Esophagus squamous epithelium (tissue), 5 donors: ENCODE measurements around the gene GPSM1. TPM values are rescaled to one million over a fixed set of nuclear protein-coding genes. Genes with fewer than 3 reads are reported as not detected.

ENCODE experiments used
- DNase-seq: peaks from one replicate; lab custom pipeline; 2025; lab: John Stamatoyannopoulos, UW
- H3K27ac ChIP-seq, 4 donors: fragments of 200-600 bp; sonication (generic); one replicate each; pipeline ENCODE4 v1.5.1; 2016 to 2019; ENCODE audit warnings: mild to moderate bottlenecking in 1 of 4
- H3K27me3 ChIP-seq, 4 donors: fragments of 200-600 bp; sonication (generic); 1 replicate in 3 of 4; 2 replicates in 1 of 4; pipeline versions ENCODE4 v1.5.1 to v1.6.0; 2017 to 2021; ENCODE audit warnings: antibody characterized with exemption in 1 of 4
- H3K36me3 ChIP-seq, 3 donors: fragments of 200-600 bp; sonication (generic); one replicate each; pipeline ENCODE4 v1.5.1; 2016 to 2019
- H3K4me1 ChIP-seq, 3 donors: fragments of 200-600 bp; sonication (generic); one replicate each; pipeline ENCODE4 v1.5.1; 2017 to 2019
- H3K4me3 ChIP-seq, 4 donors: fragments of 200-600 bp; sonication (generic); 1 replicate in 3 of 4; 2 replicates in 1 of 4; pipeline ENCODE4 v1.5.1; 2016 to 2019; ENCODE audit warnings: mild to moderate bottlenecking in 2 of 4, moderate library complexity in 1 of 4
- H3K9me3 ChIP-seq, 3 donors: fragments of 200-600 bp; sonication (generic); one replicate each; pipeline ENCODE4 v1.5.1; 2016 to 2019
- POLR2A ChIP-seq, 4 donors: fragments of 450-650 bp; IDR thresholded peaks; one replicate each; pipeline ENCODE4 v1.6.1; 2017; ENCODE audit warnings: antibody characterized with exemption in 4 of 4, mild to moderate bottlenecking in 4 of 4, moderate library complexity in 3 of 4
- WGBS, 2 donors: methylation state at CpG; one replicate each; pipeline ENCODE4 v1.1.5; 2018; 5-methylcytosine and 5-hydroxymethylcytosine counted together
- intact Hi-C: fragments of 100-400 bp; cut with DNase I; formaldehyde crosslinking; loops from one replicate; pipeline ENCODE4 v1.15.0; 2022
- total RNA-seq, 4 donors: library from RNA; depleted of rRNA; stranded (reverse); fragments of >200 nt; gene quantifications; one replicate each; pipeline ENCODE4 v1.1.0, GENCODE V29; 2016
- TF ChIP-seq, protein P1 (sequence below), 6 experiments: fragments of 450-650 bp in 4 of 6; fragments of 200-600 bp in 2 of 6; sonication (generic) in 2 of 6; IDR thresholded peaks; one replicate each; pipeline ENCODE4 v1.5.1; 2016 to 2019; ENCODE audit warnings: antibody characterized with exemption in 6 of 6, mild to moderate bottlenecking in 4 of 6, moderate library complexity in 4 of 6
- donor health status: DM: yes; HTN: yes; CAD: no.

GPSM1 gene
- total RNA-seq, 4 donors from 2014 or later = 0.72 to 8.2 (median 1.9) TPM

DNA sequence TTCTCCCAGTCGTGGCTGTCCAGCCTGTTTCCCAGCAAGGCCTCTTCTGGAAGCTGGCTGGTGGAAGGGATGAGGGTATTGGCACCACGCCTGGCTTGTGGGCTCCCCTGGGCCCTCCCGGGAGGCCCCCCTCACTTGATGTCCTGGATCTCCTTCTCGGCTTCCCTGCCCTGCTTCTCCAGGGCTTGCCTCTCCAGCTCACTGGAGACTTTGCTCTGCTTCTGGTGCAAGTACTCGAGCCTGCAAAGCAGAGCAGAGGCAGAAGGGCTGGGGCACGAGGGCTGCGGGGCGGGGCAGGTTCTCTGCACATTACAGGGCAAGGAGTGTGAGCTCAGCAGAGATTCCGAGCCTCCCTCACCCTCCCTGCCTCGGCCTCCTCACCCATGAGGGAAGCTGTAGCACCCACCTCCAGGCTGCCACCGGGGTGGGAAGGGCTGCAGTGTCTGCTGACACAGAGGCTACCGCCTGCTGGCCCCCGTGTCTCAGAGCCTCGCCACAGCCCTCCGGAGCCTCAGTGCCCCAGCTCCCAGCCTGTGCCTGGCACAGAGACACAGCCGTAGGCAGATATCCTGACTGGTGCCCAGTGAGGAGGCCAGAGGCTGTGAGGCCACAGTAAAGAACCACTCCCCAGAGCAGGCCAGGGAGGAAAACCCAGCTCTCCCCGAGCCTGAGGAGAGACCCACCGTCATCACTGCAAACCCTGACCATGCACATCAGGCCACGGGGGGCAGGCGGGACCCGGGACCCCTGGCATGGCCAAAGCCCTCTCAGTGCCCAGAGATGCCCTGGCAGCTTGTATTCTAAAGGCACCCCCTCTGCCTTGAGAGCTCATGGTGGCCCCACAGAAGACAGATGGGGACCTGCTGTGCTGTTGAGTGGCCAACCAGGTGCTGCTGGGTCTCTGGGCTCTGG lies 65.5 kb downstream of the GPSM1 start:
- intact Hi-C loops = no loop called here
- no peak for DNase-seq
- Histone ChIP-seq H3K27ac (no peak overlapping the region), H3K36me3 (peaks cover 23 to 99% (median 51%) of the 10 kb centered on the region in 3 donors), H3K4me3 (no peak overlapping the region), H3K4me1 (no peaks in the 10 kb centered on the region), H3K9me3 (no peaks in the 10 kb centered on the region), H3K27me3 (no peaks in the 10 kb centered on the region)
- TF ChIP-seq, protein P1, sequence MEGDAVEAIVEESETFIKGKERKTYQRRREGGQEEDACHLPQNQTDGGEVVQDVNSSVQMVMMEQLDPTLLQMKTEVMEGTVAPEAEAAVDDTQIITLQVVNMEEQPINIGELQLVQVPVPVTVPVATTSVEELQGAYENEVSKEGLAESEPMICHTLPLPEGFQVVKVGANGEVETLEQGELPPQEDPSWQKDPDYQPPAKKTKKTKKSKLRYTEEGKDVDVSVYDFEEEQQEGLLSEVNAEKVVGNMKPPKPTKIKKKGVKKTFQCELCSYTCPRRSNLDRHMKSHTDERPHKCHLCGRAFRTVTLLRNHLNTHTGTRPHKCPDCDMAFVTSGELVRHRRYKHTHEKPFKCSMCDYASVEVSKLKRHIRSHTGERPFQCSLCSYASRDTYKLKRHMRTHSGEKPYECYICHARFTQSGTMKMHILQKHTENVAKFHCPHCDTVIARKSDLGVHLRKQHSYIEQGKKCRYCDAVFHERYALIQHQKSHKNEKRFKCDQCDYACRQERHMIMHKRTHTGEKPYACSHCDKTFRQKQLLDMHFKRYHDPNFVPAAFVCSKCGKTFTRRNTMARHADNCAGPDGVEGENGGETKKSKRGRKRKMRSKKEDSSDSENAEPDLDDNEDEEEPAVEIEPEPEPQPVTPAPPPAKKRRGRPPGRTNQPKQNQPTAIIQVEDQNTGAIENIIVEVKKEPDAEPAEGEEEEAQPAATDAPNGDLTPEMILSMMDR (IDR thresholded peaks at IDR 0.05) = no peak
- no peak for TF ChIP-seq POLR2A (IDR thresholded peaks at IDR 0.05)
- 76 to 92% methylated on average over 4 to 5 of the region's 21 CpGs for WGBS, 2 donors

DNA sequence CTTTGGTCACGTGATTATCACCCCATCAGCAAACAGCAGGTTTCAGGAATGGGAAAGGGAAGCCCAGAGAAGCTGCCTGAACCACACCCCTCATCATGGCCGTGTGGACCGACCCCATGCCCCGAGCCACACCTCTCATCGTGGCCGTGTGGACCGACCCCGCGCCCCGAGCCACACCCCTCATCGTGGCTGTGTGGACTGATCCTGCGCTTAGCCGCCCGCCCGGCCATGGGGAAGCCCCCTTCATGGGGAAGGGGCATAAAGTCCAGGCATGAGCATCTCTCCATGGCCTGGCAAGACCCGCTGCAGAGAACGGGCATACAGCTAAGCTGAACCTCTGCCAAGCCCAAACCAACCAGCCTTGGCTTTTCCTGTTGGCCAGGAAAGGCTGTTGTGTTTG lies 66.2 kb downstream of the GPSM1 start:
- DNase-seq = no peak

DNA sequence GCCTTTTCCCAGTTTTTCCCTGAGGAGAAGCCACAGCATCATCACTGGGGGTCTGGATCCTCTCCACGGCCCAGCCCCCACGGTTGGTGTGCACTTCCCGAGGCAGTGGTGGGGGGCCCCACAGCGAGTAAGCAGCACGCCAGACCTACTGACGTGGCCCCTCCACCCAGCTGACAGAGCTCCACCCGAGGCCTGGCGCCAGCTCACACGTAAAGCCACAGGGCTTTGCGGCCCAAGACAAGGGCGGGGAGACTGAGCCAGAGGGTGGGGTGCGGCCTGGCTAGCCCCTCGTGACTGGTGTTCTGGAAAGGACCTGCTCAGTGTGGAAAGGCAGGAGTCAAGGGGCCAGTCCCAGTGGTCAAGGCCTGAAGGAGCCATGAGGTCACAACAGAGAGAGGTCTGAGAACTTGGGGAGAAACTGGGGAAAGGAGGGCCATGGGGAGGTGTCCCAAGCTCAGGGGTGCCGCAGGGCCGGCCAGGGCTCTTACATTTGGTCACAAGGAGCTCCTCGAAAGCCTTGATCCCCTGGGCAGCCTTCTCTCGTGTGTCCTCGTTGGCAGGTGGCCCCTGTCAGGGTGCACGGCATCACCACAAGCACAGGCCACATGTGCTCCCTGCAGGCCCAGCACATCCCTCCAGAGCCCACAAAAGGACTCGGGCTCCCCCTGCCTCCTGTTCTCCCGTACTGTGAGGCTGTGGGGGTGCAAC lies 67.1 kb downstream of the GPSM1 start:
- intact Hi-C loops = no loop called here
- DNase-seq = no peak
- Histone ChIP-seq H3K36me3 (peaks cover 23 to 87% (median 46%) of the 10 kb centered on the region in 3 donors), H3K4me3 (no peak overlapping the region), H3K27ac (no peak overlapping the region), H3K4me1 (peaks cover 7 to 13% (median 11%) of the 10 kb centered on the region in 3 donors), H3K27me3 (no peaks in the 10 kb centered on the region), H3K9me3 (no peaks in the 10 kb centered on the region)
- WGBS, 2 donors = 67 to 97% methylated on average over 4 to 6 of the region's 21 CpGs
- no peak for TF ChIP-seq POLR2A (IDR thresholded peaks at IDR 0.05)
- TF ChIP-seq, protein P1 (IDR thresholded peaks at IDR 0.05) = no peak

More for the DNA sequence above, 66.2 kb downstream of the GPSM1 start:
- H3K27me3 ChIP-seq = no peaks in the 10 kb centered on the region
- peaks cover 0 to 3% (median 1%) of the 10 kb centered on the region in 3 donors for H3K4me1 ChIP-seq
- TF ChIP-seq, protein P1 (IDR thresholded peaks at IDR 0.05) = no peak
- TF ChIP-seq POLR2A (IDR thresholded peaks at IDR 0.05) = no peak
- H3K27ac ChIP-seq = no peak overlapping the region
- H3K36me3 ChIP-seq = peaks cover 23 to 96% (median 46%) of the 10 kb centered on the region in 3 donors
- intact Hi-C loops = no loop called here
- H3K9me3 ChIP-seq = no peaks in the 10 kb centered on the region
- WGBS, 2 donors = 79% methylated on average over 11 of the region's 17 CpGs; no CpG with 5 or more reads in 1 of the 2 donors
- H3K4me3 ChIP-seq = no peak overlapping the region

DNA sequence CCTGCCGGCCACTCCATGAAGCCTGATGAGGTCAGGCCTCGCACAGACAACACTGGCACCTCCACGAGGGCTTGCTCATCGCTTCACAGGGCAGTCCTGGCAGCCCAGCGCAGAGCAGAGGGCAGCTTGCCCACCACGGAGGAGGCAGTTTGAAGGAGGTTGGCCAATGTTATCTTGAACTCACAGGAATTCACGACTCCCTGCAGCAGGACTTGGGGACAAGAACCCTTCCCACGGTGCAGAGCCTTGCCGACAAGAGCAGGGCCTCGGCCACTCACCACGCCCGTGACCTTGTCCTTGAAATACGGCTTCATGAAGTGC lies 67.6 kb downstream of the GPSM1 start:
- WGBS, 2 donors = 94% methylated on average over 6 of the region's 13 CpGs
- TF ChIP-seq, protein P1 (IDR thresholded peaks at IDR 0.05) = no peak
- TF ChIP-seq POLR2A (IDR thresholded peaks at IDR 0.05) = no peak
- intact Hi-C loops = no loop called here
- Histone ChIP-seq H3K27ac (no peak overlapping the region), H3K36me3 (peaks cover 23 to 82% (median 46%) of the 10 kb centered on the region in 3 donors), H3K27me3 (no peaks in the 10 kb centered on the region), H3K9me3 (no peaks in the 10 kb centered on the region), H3K4me3 (no peak overlapping the region), H3K4me1 (peaks cover 7 to 15% (median 11%) of the 10 kb centered on the region in 3 donors)
- no peak for DNase-seq
